ENCODE data around the gene BRD3. TPM values are rescaled to one million over a fixed set of nuclear protein-coding genes. Genes with fewer than 3 reads are reported as not detected.

The BRD3 gene
- total RNA-seq, 6 donors from 2014 or later: 20.2 to 87.7 (median 44.3) TPM

- DNase-seq (no peak), ATAC-seq (ENCODE audit: low FRiP score in 2 of 2) (no peak)
- peaks cover 0 to 5% (median 2%) of the 10 kb centered on the region in 4 donors for H3K4me1 ChIP-seq
- no peak overlapping the region for H3K27ac ChIP-seq
- TF ChIP-seq POLR2A (IDR thresholded peaks at IDR 0.05) (no peak), POLR2AphosphoS5 (IDR thresholded peaks at IDR 0.05) (no peak), EP300 (IDR thresholded peaks at IDR 0.05) (no peak)
- TF ChIP-seq, protein P1, sequence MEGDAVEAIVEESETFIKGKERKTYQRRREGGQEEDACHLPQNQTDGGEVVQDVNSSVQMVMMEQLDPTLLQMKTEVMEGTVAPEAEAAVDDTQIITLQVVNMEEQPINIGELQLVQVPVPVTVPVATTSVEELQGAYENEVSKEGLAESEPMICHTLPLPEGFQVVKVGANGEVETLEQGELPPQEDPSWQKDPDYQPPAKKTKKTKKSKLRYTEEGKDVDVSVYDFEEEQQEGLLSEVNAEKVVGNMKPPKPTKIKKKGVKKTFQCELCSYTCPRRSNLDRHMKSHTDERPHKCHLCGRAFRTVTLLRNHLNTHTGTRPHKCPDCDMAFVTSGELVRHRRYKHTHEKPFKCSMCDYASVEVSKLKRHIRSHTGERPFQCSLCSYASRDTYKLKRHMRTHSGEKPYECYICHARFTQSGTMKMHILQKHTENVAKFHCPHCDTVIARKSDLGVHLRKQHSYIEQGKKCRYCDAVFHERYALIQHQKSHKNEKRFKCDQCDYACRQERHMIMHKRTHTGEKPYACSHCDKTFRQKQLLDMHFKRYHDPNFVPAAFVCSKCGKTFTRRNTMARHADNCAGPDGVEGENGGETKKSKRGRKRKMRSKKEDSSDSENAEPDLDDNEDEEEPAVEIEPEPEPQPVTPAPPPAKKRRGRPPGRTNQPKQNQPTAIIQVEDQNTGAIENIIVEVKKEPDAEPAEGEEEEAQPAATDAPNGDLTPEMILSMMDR (IDR thresholded peaks at IDR 0.05): no peak
- H3K4me3 ChIP-seq: no peak overlapping the region
- 90 to 91% methylated on average over 10 to 15 of the region's 16 CpGs for WGBS, 2 donors
- H3K9me3 ChIP-seq: no peaks in the 10 kb centered on the region
- H3K27me3 ChIP-seq: no peaks in the 10 kb centered on the region
- H3K36me3 ChIP-seq: peaks cover 22 to 100% (median 83%) of the 10 kb centered on the region in 4 donors
Observed at GRCh38 chr9:134036130-134036529, 31.7 kb downstream of the BRD3 start.

DNA sequence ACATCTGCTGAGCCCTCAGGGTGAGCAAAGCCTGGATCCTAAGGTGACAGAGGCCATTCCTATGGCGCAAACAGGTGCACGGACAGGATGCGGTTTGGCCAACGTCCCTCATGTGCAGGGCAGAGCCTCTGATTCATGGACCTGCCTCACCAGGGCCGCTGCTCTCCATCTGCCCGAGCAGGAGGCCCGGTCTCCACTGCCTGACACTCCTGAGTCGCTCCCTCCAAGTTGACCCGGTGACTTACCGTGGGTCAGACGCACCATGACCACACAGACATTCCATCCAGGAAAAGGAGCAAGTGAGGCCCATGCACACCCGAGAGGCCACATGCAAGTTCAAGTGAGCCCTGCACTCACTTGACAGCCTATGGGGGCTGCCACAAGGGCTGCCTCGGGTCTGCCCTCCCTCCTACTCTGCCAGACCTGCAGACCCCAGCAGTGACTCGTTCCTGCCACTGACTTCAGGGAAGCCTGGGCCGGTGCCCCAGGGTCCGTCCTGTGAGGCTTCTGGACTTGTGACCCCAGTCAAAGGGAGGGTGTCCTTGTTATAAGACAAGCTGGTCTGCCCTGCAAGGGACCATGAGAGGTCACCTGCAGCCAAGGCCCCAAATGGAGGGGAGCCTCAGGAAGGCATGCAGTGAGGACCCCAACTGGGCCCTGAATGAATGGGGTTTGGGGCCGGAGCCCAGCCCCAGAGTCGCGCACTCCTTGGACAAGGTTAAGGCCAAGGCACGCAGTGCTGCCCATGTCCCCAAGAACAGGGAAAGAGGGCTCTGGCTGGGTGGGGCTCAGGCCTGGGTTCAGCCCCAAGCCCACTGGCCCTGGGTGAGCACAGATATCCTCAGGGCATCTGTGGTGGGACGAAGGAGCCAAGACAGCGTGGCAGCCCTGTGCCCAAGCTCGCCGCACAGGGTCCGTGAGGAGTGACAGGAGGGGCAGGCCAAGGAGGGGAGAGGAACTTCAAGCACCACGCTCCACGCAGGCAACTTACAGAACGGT is 32.5 kb downstream of the BRD3 start:
- H3K4me1 ChIP-seq: no peaks in the 10 kb centered on the region
- no peak overlapping the region for H3K4me3 ChIP-seq
- ATAC-seq (ENCODE audit: low FRiP score in 2 of 2) (no peak), DNase-seq (peak in 1 of 2 donors; percentile 53)
- no peak overlapping the region for H3K27ac ChIP-seq
- H3K9me3 ChIP-seq: no peaks in the 10 kb centered on the region
- H3K36me3 ChIP-seq: peaks cover 25 to 100% (median 81%) of the 10 kb centered on the region in 4 donors
- TF ChIP-seq POLR2A (IDR thresholded peaks at IDR 0.05) (no peak), POLR2AphosphoS5 (IDR thresholded peaks at IDR 0.05) (no peak), EP300 (IDR thresholded peaks at IDR 0.05) (no peak)
- TF ChIP-seq, protein P1 (IDR thresholded peaks at IDR 0.05): no peak
- H3K27me3 ChIP-seq: no peaks in the 10 kb centered on the region
- WGBS, 2 donors: 91 to 97% methylated on average over 13 to 28 of the region's 28 CpGs

DNA sequence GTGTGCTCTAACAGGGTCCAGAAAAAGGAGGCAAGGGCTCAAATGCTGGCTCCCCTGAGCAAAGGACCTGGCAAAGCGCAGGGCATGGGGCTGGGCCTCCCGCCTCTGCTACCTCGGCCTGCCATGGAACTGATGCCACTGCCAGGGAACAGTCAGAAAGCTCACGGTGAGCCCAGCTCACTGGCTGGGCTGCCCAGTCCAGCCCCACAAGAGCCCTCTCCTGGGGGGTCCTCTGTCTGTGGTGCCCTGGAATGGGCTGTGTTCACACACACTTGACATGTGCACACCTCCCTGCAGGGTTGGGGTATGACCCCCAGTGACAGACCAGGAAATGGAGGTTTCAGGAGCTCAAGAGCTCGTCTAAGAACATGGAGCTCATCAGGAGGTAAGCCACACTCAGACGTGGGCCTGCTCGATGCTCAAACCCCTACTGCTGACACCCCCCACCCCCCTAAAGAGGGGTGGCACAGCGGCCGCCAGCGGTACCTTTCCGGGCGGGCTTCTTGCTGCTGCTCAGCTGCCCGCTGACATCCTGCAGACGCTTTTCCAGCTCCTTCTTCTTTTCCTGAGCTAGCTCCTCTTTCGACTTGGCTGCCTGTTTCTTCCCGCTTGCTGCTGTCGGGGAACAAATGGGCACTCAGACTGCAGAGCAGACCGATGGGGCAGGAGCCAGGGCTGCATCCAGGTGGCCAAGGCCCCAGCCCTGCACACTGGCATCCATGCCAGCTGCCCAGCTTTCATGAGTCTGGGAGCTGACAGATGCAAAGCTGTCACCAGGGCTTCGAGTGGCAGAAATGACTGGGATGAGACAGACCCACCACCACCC is 33.4 kb downstream of the BRD3 start:
- H3K36me3 ChIP-seq: peaks cover 23 to 98% (median 74%) of the 10 kb centered on the region in 4 donors

DNA sequence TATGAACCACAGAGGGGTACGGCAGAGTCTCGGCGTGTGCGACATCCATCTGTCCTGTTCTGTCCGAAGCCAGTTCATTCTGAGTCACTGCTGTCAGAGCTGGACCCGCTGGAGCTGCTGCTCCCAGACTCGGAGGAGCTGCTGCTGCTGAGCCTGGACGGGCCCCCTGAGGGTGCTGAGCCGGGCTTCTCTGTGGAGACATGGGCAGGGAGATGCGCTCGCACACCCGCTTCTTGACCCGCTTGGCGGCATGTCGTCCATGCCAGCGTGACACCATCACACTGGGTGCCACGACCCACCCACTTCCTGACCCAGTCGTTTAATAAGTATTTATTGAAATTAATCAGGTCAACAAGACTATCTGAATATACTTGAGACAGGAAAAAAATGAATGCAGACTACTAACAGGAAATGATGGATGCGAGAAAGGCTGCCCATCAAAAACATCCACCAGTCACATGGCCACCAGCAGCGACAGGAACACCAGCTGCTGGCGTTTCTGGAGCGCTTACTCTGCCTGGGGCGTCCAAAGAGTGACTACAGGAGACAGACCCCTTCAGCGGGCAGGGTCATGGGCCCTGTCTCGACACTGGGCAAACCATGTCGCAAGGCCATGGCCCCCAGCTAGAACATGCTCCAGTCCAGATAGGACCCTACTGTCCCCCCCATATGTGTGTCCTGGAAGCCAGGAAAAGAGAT is 34.2 kb downstream of the BRD3 start:
- Histone ChIP-seq H3K27me3 (no peaks in the 10 kb centered on the region), H3K27ac (no peak overlapping the region), H3K9me3 (no peaks in the 10 kb centered on the region), H3K36me3 (peaks cover 23 to 95% (median 69%) of the 10 kb centered on the region in 4 donors), H3K4me3 (no peak overlapping the region), H3K4me1 (no peaks in the 10 kb centered on the region)
- DNase-seq (peak in 1 of 2 donors; percentile 66), ATAC-seq (ENCODE audit: low FRiP score in 2 of 2) (no peak)
- no peak for TF ChIP-seq POLR2A (IDR thresholded peaks at IDR 0.05)
- TF ChIP-seq, protein P1 (IDR thresholded peaks at IDR 0.05): no peak
- TF ChIP-seq EP300 (IDR thresholded peaks at IDR 0.05): no peak
- TF ChIP-seq POLR2AphosphoS5 (IDR thresholded peaks at IDR 0.05): no peak
- 92 to 93% methylated on average over 23 to 26 of the region's 26 CpGs for WGBS, 2 donors

More for the DNA sequence above, 33.4 kb downstream of the BRD3 start:
- Histone ChIP-seq H3K9me3 (no peaks in the 10 kb centered on the region), H3K4me1 (no peaks in the 10 kb centered on the region), H3K27me3 (no peaks in the 10 kb centered on the region), H3K27ac (no peak overlapping the region), H3K4me3 (no peak overlapping the region)
- WGBS, 2 donors: 92 to 96% methylated on average over 15 to 18 of the region's 19 CpGs
- no peak for ATAC-seq (ENCODE audit: low FRiP score in 2 of 2)
- DNase-seq: no peak
- TF ChIP-seq POLR2A (IDR thresholded peaks at IDR 0.05): no peak
- TF ChIP-seq, protein P1 (IDR thresholded peaks at IDR 0.05): no peak
